DOHH2 (cell line): ENCODE results near the gene SLC6A6.

Experiments used
- H3F3A ChIP-seq: fragments of 200-600 bp; sonication (generic), shearing (Covaris generic); 2 replicates; pipeline ENCODE4 v1.6.0; 2016; ENCODE audit warnings: antibody characterized with exemption, mild to moderate bottlenecking; ENCODE audit not compliant: control insufficient read depth, insufficient read depth
- H3K27ac ChIP-seq: fragments of 200-600 bp; sonication (generic); 2 replicates; pipeline ENCODE4 v1.5.1; 2014; ENCODE audit warnings: low read depth, mild to moderate bottlenecking, low read length, moderate library complexity
- H3K27me3 ChIP-seq: fragments of 200-600 bp; sonication (generic); 2 replicates; pipeline ENCODE4 v1.6.1; 2014; ENCODE audit warnings: mild to moderate bottlenecking, low read length, mixed read lengths; ENCODE audit not compliant: control insufficient read depth
- H3K36me3 ChIP-seq: fragments of 200-600 bp; sonication (generic); 2 replicates; pipeline ENCODE4 v1.6.1; 2014; ENCODE audit warnings: mild to moderate bottlenecking, low read length, moderate library complexity, mixed read lengths; ENCODE audit not compliant: control insufficient read depth
- H3K4me1 ChIP-seq: fragments of 200-600 bp; sonication (generic); 2 replicates; pipeline ENCODE4 v1.6.1; 2014; ENCODE audit warnings: mild to moderate bottlenecking, low read length, mixed read lengths; ENCODE audit not compliant: control insufficient read depth
- H3K4me2 ChIP-seq: fragments of 200-600 bp; sonication (generic); 2 replicates; pipeline ENCODE4 v1.6.0; 2014; ENCODE audit warnings: mild to moderate bottlenecking, low read length, moderate library complexity
- H3K4me3 ChIP-seq: fragments of 200-600 bp; sonication (generic); 2 replicates; pipeline ENCODE4 v1.5.1; 2014; ENCODE audit warnings: mild to moderate bottlenecking, low read length, mixed read lengths
- H3K79me2 ChIP-seq: fragments of 200-600 bp; sonication (generic); 2 replicates; pipeline ENCODE4 v1.6.1; 2014; ENCODE audit warnings: mild to moderate bottlenecking, low read length, mixed read lengths; ENCODE audit not compliant: control insufficient read depth
- H3K9me2 ChIP-seq: fragments of 200-600 bp; sonication (generic); replicated peaks from 2 replicates; pipeline ENCODE4 v1.6.1; 2014; ENCODE audit warnings: mild to moderate bottlenecking, low read length, mixed read lengths; ENCODE audit not compliant: control insufficient read depth
- H3K9me3 ChIP-seq: fragments of 200-600 bp; sonication (generic); 2 replicates; pipeline ENCODE4 v1.6.1; 2014; ENCODE audit warnings: antibody characterized with exemption, low read length, mixed read lengths; ENCODE audit not compliant: control insufficient read depth, insufficient read depth
- H4K20me1 ChIP-seq: fragments of 200-600 bp; sonication (generic); 2 replicates; pipeline ENCODE4 v1.6.0; 2014; ENCODE audit warnings: low read depth, mild to moderate bottlenecking, antibody characterized with exemption, low read length, moderate library complexity; ENCODE audit not compliant: control insufficient read depth, insufficient read depth
- CTCF ChIP-seq: fragments of 200-600 bp; sonication (generic); IDR thresholded peaks from one replicate; pipeline ENCODE4 v1.5.1; 2014; ENCODE audit warnings: antibody characterized with exemption, mild to moderate bottlenecking, low read depth, low read length; ENCODE audit not compliant: poor library complexity, severe bottlenecking
- EZH2phosphoT487 ChIP-seq: fragments of 200-600 bp; sonication (generic); IDR thresholded peaks from 2 replicates; pipeline ENCODE4 v1.6.1; 2017; ENCODE audit warnings: borderline replicate concordance, mild to moderate bottlenecking, antibody characterized with exemption, low read length, moderate library complexity, mixed read lengths

SLC6A6 gene

GRCh38 chr3:14533457-14533958 is 131.1 kb downstream of the SLC6A6 start:
- Histone ChIP-seq H3K79me2 (no peaks in the 10 kb centered on the region), H3K27me3 (peaks cover 6% of the 10 kb centered on the region), H3K9me2 (no peaks in the 10 kb centered on the region), H3K4me2 (no peak overlapping the region), H3K36me3 (no peaks in the 10 kb centered on the region), H4K20me1 (no peaks in the 10 kb centered on the region), H3K9me3 (no peaks in the 10 kb centered on the region), H3F3A (no peaks in the 10 kb centered on the region), H3K4me3 (no peak overlapping the region), H3K4me1 (no peaks in the 10 kb centered on the region), H3K27ac (no peak overlapping the region)
- no peak for TF ChIP-seq EZH2phosphoT487
- no peak for TF ChIP-seq CTCF

- Histone ChIP-seq H3K4me3 (no peak overlapping the region), H3K4me2 (no peak overlapping the region), H3K27ac (no peak overlapping the region), H3F3A (no peaks in the 10 kb centered on the region), H3K4me1 (no peaks in the 10 kb centered on the region), H3K79me2 (no peaks in the 10 kb centered on the region), H4K20me1 (no peaks in the 10 kb centered on the region), H3K36me3 (no peaks in the 10 kb centered on the region), H3K9me3 (no peaks in the 10 kb centered on the region), H3K27me3 (peaks cover 6% of the 10 kb centered on the region), H3K9me2 (no peaks in the 10 kb centered on the region)
- no peak for TF ChIP-seq EZH2phosphoT487
- TF ChIP-seq CTCF: no peak
Measured at GRCh38 chr3:14534516-14535191, 132.2 kb downstream of the SLC6A6 start.

- Histone ChIP-seq H3K4me2 (no peak overlapping the region), H3K4me3 (no peak overlapping the region), H3K27ac (no peak overlapping the region), H3F3A (no peaks in the 10 kb centered on the region), H3K4me1 (no peaks in the 10 kb centered on the region), H3K9me2 (no peaks in the 10 kb centered on the region), H3K36me3 (no peaks in the 10 kb centered on the region), H4K20me1 (no peaks in the 10 kb centered on the region), H3K9me3 (no peaks in the 10 kb centered on the region), H3K79me2 (no peaks in the 10 kb centered on the region), H3K27me3 (no peaks in the 10 kb centered on the region)
- TF ChIP-seq EZH2phosphoT487 (no peak), CTCF (no peak)
Measured at GRCh38 chr3:14535616-14536015, 133.2 kb downstream of the SLC6A6 start.
